ENCODE measurements around the gene GLE1.
"Not testable (repeated sequence)": the region's sequence is repeated elsewhere in the genome, so short reads cannot be mapped to it uniquely, and the experiment has no call there.

GLE1 gene

GRCh38 chr9:128497824-128498610 lies 6.5 kb upstream of the GLE1 start:
- DNase-seq: no peak

- no peak for DNase-seq
Measured at GRCh38 chr9:128498911-128499310, 5.6 kb upstream of the GLE1 start.

- DNase-seq: no peak
Measured at GRCh38 chr9:128499920-128500319, 4.6 kb upstream of the GLE1 start.

- not testable (repeated sequence) for DNase-seq
Measured at GRCh38 chr9:128503415-128503825, 1.1 kb upstream of the GLE1 start.

GRCh38 chr9:128503870-128504269 lies 649 bp upstream of the GLE1 start:
- no peak for DNase-seq

GRCh38 chr9:128505414-128505765 lies 871 bp downstream of the GLE1 start:
- no peak for DNase-seq

- DNase-seq: not testable (repeated sequence)
Measured at GRCh38 chr9:128505906-128506305, 1.4 kb downstream of the GLE1 start.

GRCh38 chr9:128512820-128513219 lies 8.3 kb downstream of the GLE1 start:
- no peak for DNase-seq

- no peak for DNase-seq
Measured at GRCh38 chr9:128521956-128522355, 17.4 kb downstream of the GLE1 start.

- peak; percentile 68 for DNase-seq
Measured at GRCh38 chr9:128523199-128523925, 18.8 kb downstream of the GLE1 start.

GRCh38 chr9:128526720-128527119 lies 22.2 kb downstream of the GLE1 start:
- DNase-seq: no peak

- no peak for DNase-seq
Measured at GRCh38 chr9:128528445-128529160, 24.1 kb downstream of the GLE1 start.

GRCh38 chr9:128529191-128529590 lies 24.7 kb downstream of the GLE1 start:
- DNase-seq: no peak

GRCh38 chr9:128532581-128532980 lies 28.1 kb downstream of the GLE1 start:
- DNase-seq: no peak

- DNase-seq: no peak
Measured at GRCh38 chr9:128540634-128541360, 36.3 kb downstream of the GLE1 start.

- no peak for DNase-seq
Measured at GRCh38 chr9:128546504-128546903, 42.0 kb downstream of the GLE1 start.

- DNase-seq: no peak
Measured at GRCh38 chr9:128548876-128549275, 44.4 kb downstream of the GLE1 start.

GRCh38 chr9:128550226-128550625 lies 45.7 kb downstream of the GLE1 start:
- no peak for DNase-seq

- DNase-seq: peak; percentile 54
Measured at GRCh38 chr9:128550770-128551656, 46.5 kb downstream of the GLE1 start.

GRCh38 chr9:128551657-128552152 lies 47.2 kb downstream of the GLE1 start:
- peak; percentile 75 for DNase-seq

GRCh38 chr9:128552153-128552743 lies 47.7 kb downstream of the GLE1 start, which contains the start of gene SPTAN1:
SPTAN1 (plus strand) TSS chr9:128552587; CDS start chr9:128566741, 14,154 bp downstream.
- peak; percentile 75 for DNase-seq

Measured in NCI-H1694 treated with DMSO at 0.1 percent for 48 hours (cell line).